ENCODE measurements around the gene DYRK1B.

GRCh38 chr19:39788244-39788643 lies 45.7 kb downstream of the DYRK1B start:
- no peak for TF ChIP-seq CTCF (conservative IDR thresholded peaks at IDR 0.05; ENCODE audit: low read depth in 2 of 2)
- no peak for TF ChIP-seq JUNB (IDR thresholded peaks at IDR 0.05; ENCODE audit: unreplicated experiment)
- TF ChIP-seq EZH2 (IDR thresholded peaks at IDR 0.05; ENCODE audit: low read depth, unreplicated experiment) = no peak
- no peak for TF ChIP-seq POLR2AphosphoS5 (IDR thresholded peaks at IDR 0.05; ENCODE audit: low read depth)

Data from GM23338 (cell line).